Naive thymus-derived CD8-positive, alpha-beta T cell (primary cell): ENCODE results near the gene SAMSN1. TPM values are rescaled to one million over a fixed set of nuclear protein-coding genes. Genes with fewer than 3 reads are reported as not detected.

ENCODE experiments used
- ATAC-seq, 2 donors: fragments of 150-1000 bp; cut with Tn5 transposase in 1 of 2; sonication (Bioruptor Pico), chemical (Tn5 transposase) in 1 of 2; 1 replicate in 1 of 2; 2 replicates in 1 of 2; pipeline ENCODE4 v1.10.0; 2021; ENCODE audit warnings: mild to moderate bottlenecking in 2 of 2, moderate library complexity in 2 of 2
- POLR2A ChIA-PET: fragments of 350-600 bp; sonication (Branson Sonifier 250); formaldehyde crosslinking; loops from one replicate; lab custom pipeline; 2021; ENCODE audit warnings: antibody characterized with exemption; lab: Charles Lee
- DNase-seq, 10 donors: peaks; one replicate each; pipeline versions ENCODE4 v3.0.0 to v3.0.0-alpha.2; 2020 to 2022
- H3K27ac Mint-ChIP-seq, 10 donors: one replicate each; pipeline ENCODE4 v1.8.0; 2020 to 2022; ENCODE audit warnings: mild to moderate bottlenecking in 10 of 10, mixed read lengths in 10 of 10, moderate library complexity in 4 of 10, inconsistent platforms in 1 of 10
- H3K27me3 Mint-ChIP-seq, 5 donors: one replicate each; pipeline ENCODE4 v1.8.0; 2021 to 2022; ENCODE audit warnings: mixed read lengths in 5 of 5
- H3K36me3 Mint-ChIP-seq, 3 donors: one replicate each; pipeline ENCODE4 v1.8.0; 2020 to 2022; ENCODE audit warnings: mixed read lengths in 3 of 3, mild to moderate bottlenecking in 2 of 3, inconsistent platforms in 1 of 3
- H3K4me1 Mint-ChIP-seq, 4 donors: one replicate each; pipeline ENCODE4 v1.8.0; 2021 to 2022; ENCODE audit warnings: mixed read lengths in 4 of 4
- H3K4me3 Mint-ChIP-seq, 10 donors: one replicate each; pipeline ENCODE4 v1.8.0; 2020 to 2022; ENCODE audit warnings: mild to moderate bottlenecking in 10 of 10, mixed read lengths in 10 of 10, moderate library complexity in 6 of 10, inconsistent platforms in 1 of 10
- H3K9me3 Mint-ChIP-seq, 9 donors: one replicate each; pipeline ENCODE4 v1.8.0; 2020 to 2022; ENCODE audit warnings: mixed read lengths in 9 of 9, mild to moderate bottlenecking in 3 of 9, inconsistent platforms in 1 of 9, moderate library complexity in 1 of 9
- polyA plus RNA-seq, 3 donors: library from polyadenylated mRNA; unstranded; fragments of 300-500 nt; fragmentation: Illumina TruSeq; gene quantifications; one replicate each; pipeline ENCODE4 v1.2.3, GENCODE V29; 2021
- total RNA-seq, 8 experiments: library from RNA in 2 of 8; stranded (reverse) in 2 of 8; gene quantifications; one replicate each; pipeline ENCODE4 v1.2.3 and lab custom pipeline; 2021 to 2026

Gene SAMSN1
- total and polyA plus RNA-seq, 5 experiments from 2014 or later, result 16.1 to 27.9 (median 23.6) TPM

DNA sequence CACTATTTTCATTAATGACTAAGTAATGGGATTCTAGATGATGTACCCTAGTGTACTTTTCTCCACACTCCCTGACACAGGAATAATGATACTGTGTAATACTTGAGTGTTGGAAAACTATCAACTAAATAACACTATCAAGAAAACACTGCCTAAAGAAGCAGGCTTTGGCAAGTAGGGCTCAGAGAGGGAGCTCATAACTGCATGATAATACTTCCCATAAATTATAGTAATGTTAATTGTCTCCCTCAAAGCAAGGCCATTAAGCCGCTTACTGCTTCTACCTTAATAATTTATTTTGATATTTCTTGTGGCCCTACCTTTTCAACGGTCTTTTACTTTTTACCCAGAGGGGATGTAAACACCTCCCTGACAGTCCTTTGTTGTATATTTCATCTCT is 69.0 kb downstream of the SAMSN1 start:
- no peaks in the 10 kb centered on the region for H3K36me3 Mint-ChIP-seq
- H3K27ac Mint-ChIP-seq, result no peak overlapping the region
- H3K27me3 Mint-ChIP-seq, result no peaks in the 10 kb centered on the region
- POLR2A ChIA-PET, result no interaction called here
- ATAC-seq (no peak), DNase-seq (no peak)
- H3K9me3 Mint-ChIP-seq, result no peaks in the 10 kb centered on the region
- H3K4me1 Mint-ChIP-seq, result peaks cover 5 to 12% (median 6%) of the 10 kb centered on the region in 4 donors
- H3K4me3 Mint-ChIP-seq, result no peak overlapping the region

DNA sequence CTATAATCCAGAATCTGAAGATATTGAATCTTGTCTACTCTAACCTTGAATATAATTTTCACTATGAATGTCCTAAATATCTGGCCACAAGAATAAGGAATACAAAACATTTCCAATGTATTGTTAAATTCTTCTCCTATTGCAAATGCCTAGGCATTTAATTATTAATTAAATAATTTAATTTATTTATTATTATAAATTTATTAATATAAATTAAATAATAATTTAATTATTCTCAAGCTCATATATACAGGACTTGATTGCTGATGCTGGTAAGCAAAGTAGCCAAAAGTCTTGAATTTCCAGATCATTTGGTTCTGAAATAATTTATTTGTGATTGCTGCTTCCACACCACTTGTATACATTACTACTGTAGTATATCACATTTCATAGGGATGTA is 71.1 kb downstream of the SAMSN1 start:
- POLR2A ChIA-PET, result no interaction called here
- Mint-ChIP-seq H3K36me3 (no peaks in the 10 kb centered on the region), H3K4me1 (peaks cover 0 to 2% (median 0%) of the 10 kb centered on the region in 4 donors), H3K4me3 (no peak overlapping the region), H3K9me3 (no peaks in the 10 kb centered on the region), H3K27ac (no peak overlapping the region), H3K27me3 (no peaks in the 10 kb centered on the region)
- ATAC-seq (no peak), DNase-seq (no peak)

DNA sequence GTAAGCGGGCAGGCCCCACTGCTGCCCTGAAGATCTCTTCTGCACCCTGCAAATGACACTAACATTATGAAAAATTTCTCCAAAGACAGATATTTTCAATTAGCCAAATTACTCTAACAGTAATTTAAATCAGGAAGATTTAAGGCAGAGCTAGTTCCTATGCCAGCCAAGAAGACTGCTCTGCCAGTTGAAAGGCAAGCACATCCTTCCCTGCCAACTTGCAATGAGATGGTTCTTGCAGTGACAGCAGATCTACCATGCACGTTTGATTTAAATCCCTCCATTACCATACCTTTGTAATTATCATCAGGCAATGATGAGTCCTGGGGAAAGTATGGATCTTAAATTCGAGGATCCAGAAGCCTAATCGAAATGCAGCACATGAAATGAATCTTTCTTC is 76.5 kb downstream of the SAMSN1 start:
- DNase-seq, result no peak
- peaks cover 0 to 2% (median 0%) of the 10 kb centered on the region in 3 donors for H3K36me3 Mint-ChIP-seq
- no peaks in the 10 kb centered on the region for H3K4me1 Mint-ChIP-seq
- no peaks in the 10 kb centered on the region for H3K9me3 Mint-ChIP-seq
- ATAC-seq, result no peak
- no peak overlapping the region for H3K27ac Mint-ChIP-seq
- H3K27me3 Mint-ChIP-seq, result no peaks in the 10 kb centered on the region
- H3K4me3 Mint-ChIP-seq, result no peak overlapping the region
- POLR2A ChIA-PET, result no interaction called here

DNA sequence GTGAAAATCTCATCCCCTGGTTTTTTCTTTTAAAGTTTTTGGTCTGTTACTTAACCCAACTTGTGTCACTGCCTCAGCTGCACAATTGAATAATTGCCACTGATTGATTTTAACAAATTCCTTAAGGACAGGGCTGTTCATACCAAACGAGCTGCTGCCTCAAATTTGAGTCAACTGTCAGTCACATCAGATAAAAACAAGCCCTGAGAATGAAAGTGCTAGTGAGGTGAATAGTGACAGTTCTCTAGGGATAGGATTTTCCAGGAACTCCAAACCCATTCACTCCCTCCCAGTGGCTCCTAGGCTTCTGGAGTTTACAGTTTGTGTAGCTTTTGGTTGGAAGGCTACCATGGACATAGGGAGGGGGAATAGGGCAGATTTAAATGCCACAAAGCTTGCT is 79.4 kb downstream of the SAMSN1 start:
- Mint-ChIP-seq H3K9me3 (no peaks in the 10 kb centered on the region), H3K36me3 (peaks cover 0 to 2% (median 0%) of the 10 kb centered on the region in 3 donors)
- POLR2A ChIA-PET, result no interaction called here

DNA sequence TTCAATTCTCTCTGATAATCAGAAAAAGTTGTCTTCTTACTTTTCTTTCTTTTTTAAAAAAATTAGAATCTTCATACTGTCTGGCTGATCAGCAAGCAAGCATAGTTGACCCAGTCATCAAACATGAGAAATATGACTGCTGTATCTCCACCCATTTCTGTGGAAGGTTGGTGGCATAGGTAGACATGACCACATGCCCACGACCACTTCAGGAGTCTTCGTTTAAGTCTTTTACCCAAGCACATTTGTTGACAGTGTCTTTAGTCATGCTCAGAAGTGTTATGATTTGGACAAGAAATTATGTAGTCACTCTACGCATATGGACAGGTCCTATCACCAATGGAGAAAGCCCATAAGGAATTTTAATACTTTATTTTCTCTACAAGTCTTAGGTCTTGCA is 88.4 kb downstream of the SAMSN1 start:
- H3K27me3 Mint-ChIP-seq, result peaks cover 0 to 2% (median 0%) of the 10 kb centered on the region in 5 donors
- H3K36me3 Mint-ChIP-seq, result no peaks in the 10 kb centered on the region
- no peak for ATAC-seq
- H3K27ac Mint-ChIP-seq, result no peak overlapping the region
- H3K9me3 Mint-ChIP-seq, result no peaks in the 10 kb centered on the region
- H3K4me3 Mint-ChIP-seq, result no peak overlapping the region
- POLR2A ChIA-PET, result no interaction called here
- H3K4me1 Mint-ChIP-seq, result peaks cover 2 to 6% (median 4%) of the 10 kb centered on the region in 4 donors
- no peak for DNase-seq

More for the DNA sequence above, 79.4 kb downstream of the SAMSN1 start:
- Mint-ChIP-seq H3K27ac (no peak overlapping the region), H3K4me3 (no peak overlapping the region), H3K27me3 (no peaks in the 10 kb centered on the region), H3K4me1 (no peaks in the 10 kb centered on the region)
- ATAC-seq (no peak), DNase-seq (no peak)

DNA sequence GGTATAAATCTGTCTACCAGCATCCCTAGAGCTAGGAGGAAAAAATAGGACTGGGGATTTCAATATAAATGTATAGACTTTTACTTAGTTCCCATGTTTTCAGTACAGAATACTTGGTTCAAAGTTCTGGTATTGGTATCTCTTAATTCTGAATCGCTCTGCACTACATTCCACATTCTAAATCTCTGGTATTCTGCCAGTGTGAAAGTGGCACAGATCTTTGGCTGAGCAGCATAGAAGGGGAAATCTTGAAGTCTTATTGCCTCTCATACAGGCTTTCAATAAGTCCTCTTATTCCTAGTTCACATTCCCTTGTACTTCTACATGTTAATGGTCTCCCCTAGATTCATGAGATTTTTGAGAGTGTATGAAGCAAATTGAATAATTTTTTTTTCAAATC is 89.2 kb downstream of the SAMSN1 start:
- H3K27me3 Mint-ChIP-seq, result peaks cover 0 to 2% (median 0%) of the 10 kb centered on the region in 5 donors
- H3K27ac Mint-ChIP-seq, result no peak overlapping the region
- H3K4me3 Mint-ChIP-seq, result no peak overlapping the region
- DNase-seq, result no peak
- POLR2A ChIA-PET, result no interaction called here
- peaks cover 2 to 6% (median 4%) of the 10 kb centered on the region in 4 donors for H3K4me1 Mint-ChIP-seq
- H3K9me3 Mint-ChIP-seq, result no peaks in the 10 kb centered on the region
- no peaks in the 10 kb centered on the region for H3K36me3 Mint-ChIP-seq
- ATAC-seq, result no peak

DNA sequence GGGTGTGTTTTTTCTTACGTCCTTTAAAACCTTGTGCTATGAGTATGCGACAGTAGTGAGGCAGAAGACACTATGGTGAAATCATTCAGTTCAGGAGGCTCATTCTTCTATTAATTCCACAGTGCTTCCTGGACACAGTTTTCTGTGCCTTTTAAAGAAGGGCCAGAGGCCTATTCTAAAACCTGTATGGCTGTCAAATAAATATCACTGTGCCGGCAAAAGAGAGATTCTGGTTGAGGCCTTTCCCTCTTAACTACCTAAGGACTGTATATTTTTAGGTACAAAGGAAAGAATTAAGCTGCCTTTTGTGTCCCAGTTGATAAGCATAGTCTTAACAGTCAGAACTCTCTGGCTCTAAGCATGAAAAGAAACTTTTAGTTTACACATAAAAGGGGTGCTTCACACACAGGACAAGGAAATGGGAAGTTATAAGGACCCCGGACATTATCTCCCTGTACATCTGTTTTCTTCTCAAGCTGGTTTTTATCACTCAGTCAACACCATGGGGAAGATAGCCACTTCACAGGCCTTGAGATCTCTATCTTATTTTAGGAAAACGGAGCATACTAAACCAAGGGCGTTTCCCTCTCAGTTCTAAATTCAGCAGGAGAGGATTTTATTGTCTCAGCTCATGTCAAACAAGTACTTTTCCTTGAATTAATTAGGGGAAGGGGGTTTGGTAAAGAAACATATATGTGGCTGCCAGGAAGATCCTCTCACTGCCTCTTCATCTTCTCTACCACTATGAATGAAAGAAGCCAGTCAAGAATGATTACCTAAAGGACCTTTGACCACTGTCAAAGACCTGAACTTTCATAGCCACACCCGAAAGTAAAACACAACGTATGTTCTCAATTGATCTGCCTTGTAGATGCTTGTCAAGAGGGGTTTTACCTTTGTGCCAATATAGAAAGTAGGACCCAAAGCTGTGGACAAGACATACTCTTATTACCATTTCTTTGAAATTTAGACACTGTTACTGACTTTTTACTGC is 91.8 kb downstream of the SAMSN1 start:
- H3K4me3 Mint-ChIP-seq, result no peak overlapping the region
- peaks cover 2 to 6% (median 4%) of the 10 kb centered on the region in 4 donors for H3K4me1 Mint-ChIP-seq
- ATAC-seq (no peak), DNase-seq (no peak)
- no peaks in the 10 kb centered on the region for H3K36me3 Mint-ChIP-seq
- H3K9me3 Mint-ChIP-seq, result no peaks in the 10 kb centered on the region
- no peaks in the 10 kb centered on the region for H3K27me3 Mint-ChIP-seq
- POLR2A ChIA-PET, result no interaction called here
- no peak overlapping the region for H3K27ac Mint-ChIP-seq

DNA sequence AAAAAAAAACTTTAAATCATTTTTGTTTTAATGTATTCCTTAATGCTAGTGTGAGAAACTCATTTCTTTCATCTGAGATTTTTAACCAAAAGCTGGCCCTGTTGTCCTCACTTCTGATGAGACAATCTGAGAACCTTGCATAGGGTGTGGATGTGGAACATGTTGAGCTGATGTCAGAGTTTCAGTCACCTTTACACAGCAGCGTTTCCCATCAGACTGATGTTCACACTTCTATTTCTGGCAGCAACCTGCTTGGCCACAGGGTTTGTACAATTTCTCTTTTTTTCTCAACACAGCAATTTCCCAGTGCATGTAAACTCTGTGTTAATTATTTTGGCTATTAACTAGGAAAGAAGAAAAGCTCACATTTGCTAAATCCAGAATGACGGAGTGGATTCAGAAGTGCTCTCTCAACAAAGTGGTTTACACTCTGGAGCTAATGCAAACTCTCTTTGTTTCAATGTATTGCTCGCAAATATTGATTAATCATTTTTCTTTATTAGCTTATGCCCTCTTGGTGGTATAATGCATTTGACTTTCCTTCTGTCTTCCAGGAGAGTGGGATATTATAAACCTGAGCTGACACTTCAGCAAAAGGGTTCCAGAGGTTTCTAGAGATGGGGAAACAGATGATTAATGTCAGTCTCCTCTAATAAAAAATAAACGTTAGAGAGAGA is 92.6 kb downstream of the SAMSN1 start:
- Mint-ChIP-seq H3K36me3 (no peaks in the 10 kb centered on the region), H3K27me3 (no peaks in the 10 kb centered on the region), H3K9me3 (no peaks in the 10 kb centered on the region), H3K4me3 (no peak overlapping the region), H3K27ac (peak overlapping the region in 1 of 10 donors; percentile 3), H3K4me1 (peaks cover 3 to 6% (median 4%) of the 10 kb centered on the region in 4 donors)
- DNase-seq (no peak), ATAC-seq (no peak)
- POLR2A ChIA-PET, result no interaction called here

DNA sequence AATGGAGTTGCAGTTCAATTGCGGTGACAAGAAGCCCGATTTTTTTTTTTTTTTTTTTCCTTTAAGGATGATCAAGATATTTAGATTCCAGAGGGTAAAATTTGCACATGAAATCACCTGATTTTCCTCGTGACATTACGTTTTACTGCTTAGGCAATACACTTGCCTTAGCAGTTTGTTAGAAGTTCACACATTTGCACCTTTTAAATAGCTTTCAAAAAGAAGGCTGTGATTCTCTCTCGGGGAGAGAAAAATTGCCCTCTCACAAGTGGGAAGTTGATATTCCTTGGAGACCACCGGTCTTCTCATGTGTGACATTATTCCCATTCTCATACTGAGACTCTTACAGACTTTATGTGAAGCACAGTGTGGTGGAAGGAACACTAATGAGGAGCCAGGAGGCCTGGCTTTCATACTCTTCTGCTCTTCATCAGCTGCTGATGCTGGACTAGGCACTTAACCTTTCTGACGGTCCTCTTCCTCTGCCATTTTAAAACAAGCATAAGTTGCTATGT is 93.3 kb downstream of the SAMSN1 start:
- H3K27ac Mint-ChIP-seq, result peak overlapping the region in 1 of 10 donors; percentile 3
- ATAC-seq, result no peak

DNA sequence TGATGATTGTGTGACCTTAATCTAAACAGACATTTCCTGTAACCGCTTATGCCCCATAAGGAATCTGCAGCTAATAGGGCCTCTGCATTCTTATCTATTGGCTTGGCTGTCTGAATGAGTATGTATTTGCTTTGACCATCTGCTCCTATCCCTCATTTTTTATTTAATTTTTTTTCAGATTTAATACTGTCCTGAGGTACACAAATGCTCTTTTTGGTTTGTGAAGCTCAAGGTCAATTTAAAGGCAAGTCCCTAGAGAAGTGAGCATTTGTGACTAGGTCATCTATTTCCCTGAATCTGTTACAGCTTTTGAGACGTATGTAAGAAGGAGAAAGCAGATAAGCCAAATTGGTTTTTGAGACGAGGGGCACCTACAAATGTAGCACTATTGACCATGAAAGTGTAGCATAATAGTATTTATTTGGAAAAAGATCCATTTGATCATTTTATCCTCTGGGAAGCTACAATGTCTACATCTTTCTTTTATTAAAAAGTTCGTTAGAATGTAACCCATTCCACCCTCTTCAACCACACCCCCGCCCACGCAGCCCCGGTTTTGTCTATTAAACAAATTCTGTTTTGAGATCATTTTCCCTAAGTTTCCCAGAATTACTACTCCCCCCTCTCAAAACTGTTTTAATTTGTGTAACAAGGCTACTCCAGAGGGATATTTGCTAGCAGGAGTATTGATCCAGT is 93.9 kb downstream of the SAMSN1 start:
- POLR2A ChIA-PET, result interaction anchor here (0.6 to 0.7 kb wide), 2 partner anchors 83 to 269 kb away, joined by 3 read pairs; no protein-coding TSS in a partner anchor
- Mint-ChIP-seq H3K4me3 (no peak overlapping the region), H3K36me3 (no peaks in the 10 kb centered on the region), H3K27me3 (no peaks in the 10 kb centered on the region), H3K4me1 (peaks cover 3 to 6% (median 4%) of the 10 kb centered on the region in 4 donors), H3K27ac (no peak overlapping the region), H3K9me3 (no peaks in the 10 kb centered on the region)
- no peak for DNase-seq
- ATAC-seq, result no peak

More for the DNA sequence above, 93.3 kb downstream of the SAMSN1 start:
- DNase-seq, result no peak
- Mint-ChIP-seq H3K27me3 (no peaks in the 10 kb centered on the region), H3K4me3 (no peak overlapping the region), H3K9me3 (no peaks in the 10 kb centered on the region), H3K4me1 (peaks cover 3 to 6% (median 4%) of the 10 kb centered on the region in 4 donors), H3K36me3 (no peaks in the 10 kb centered on the region)
- POLR2A ChIA-PET, result interaction anchor here (0.6 to 0.7 kb wide), 2 partner anchors 82 to 269 kb away, joined by 3 read pairs; no protein-coding TSS in a partner anchor

DNA sequence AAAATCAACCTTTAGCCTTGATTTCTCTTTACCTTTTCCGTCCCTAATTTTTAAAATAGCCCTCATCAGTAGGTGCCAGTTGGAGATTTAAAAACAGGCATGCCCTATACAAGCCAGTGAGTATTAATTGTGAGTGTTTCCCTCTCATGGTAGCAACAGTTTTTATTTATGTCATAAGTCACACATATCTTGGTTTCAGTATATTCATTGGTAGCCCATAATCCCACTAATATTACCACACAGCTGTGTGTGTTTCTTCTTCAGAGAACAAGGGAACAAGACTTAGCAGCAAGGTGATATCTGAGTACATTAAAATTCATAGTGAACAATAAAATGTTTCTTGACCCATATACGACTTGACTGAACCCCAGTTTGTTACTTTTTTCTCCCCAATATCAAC is 94.6 kb downstream of the SAMSN1 start:
- Mint-ChIP-seq H3K9me3 (no peaks in the 10 kb centered on the region), H3K4me1 (peaks cover 3 to 6% (median 4%) of the 10 kb centered on the region in 4 donors), H3K4me3 (no peak overlapping the region), H3K36me3 (no peaks in the 10 kb centered on the region), H3K27me3 (no peaks in the 10 kb centered on the region), H3K27ac (no peak overlapping the region)
- POLR2A ChIA-PET, result no interaction called here
- ATAC-seq, result no peak
- no peak for DNase-seq

DNA sequence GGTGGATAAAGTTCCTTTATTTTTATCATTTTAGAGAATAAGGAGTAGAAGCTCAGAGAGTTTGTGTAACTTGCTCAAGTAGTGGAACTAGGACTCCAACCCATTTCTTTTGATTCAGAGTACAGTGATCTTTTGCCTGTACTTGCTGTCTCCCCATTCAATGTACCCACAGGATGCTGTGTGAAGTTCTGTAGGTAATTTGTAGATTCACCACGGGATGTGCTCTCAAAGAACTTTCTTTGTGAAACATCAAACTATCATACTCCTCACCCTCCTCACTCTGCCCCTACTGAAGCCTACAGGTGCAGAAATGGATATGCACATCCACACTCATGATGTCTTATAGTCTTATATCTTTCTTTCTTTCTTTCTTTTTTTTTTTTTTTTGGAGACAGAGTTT is 97.3 kb downstream of the SAMSN1 start:
- H3K27me3 Mint-ChIP-seq, result peaks cover 0 to 4% (median 0%) of the 10 kb centered on the region in 5 donors
- POLR2A ChIA-PET, result no interaction called here
- H3K36me3 Mint-ChIP-seq, result no peaks in the 10 kb centered on the region
- ATAC-seq (peak in 1 of 2 donors; percentile 66), DNase-seq (peak in 3 of 10 donors; percentile 1 to 10 (median 2))
- no peak overlapping the region for H3K27ac Mint-ChIP-seq
- peaks cover 0 to 2% (median 0%) of the 10 kb centered on the region in 4 donors for H3K4me1 Mint-ChIP-seq
- no peaks in the 10 kb centered on the region for H3K9me3 Mint-ChIP-seq
- no peak overlapping the region for H3K4me3 Mint-ChIP-seq
